Type B pancreatic cell (in vitro differentiated cells): Measurements from ENCODE around the gene RCSD1. TPM values are rescaled to one million over a fixed set of nuclear protein-coding genes. Genes with fewer than 3 reads are reported as not detected.

Experiments used
- DNase-seq: peaks from one replicate; pipeline ENCODE4 v3.0.0; 2021; ENCODE audit warnings: mixed read lengths; ENCODE audit not compliant: unreplicated experiment; ENCODE audit errors: extremely low spot score
- H3K27ac Mint-ChIP-seq: 2 replicates; pipeline ENCODE4 v1.8.0; 2021; ENCODE audit warnings: mild to moderate bottlenecking, mixed read lengths
- H3K27me3 Mint-ChIP-seq: 2 replicates; pipeline ENCODE4 v1.8.0; 2021; ENCODE audit warnings: mixed read lengths
- H3K36me3 Mint-ChIP-seq: 2 replicates; pipeline ENCODE4 v1.8.0; 2021; ENCODE audit warnings: mixed read lengths
- H3K4me1 Mint-ChIP-seq: one replicate; pipeline ENCODE4 v1.8.0; 2021; ENCODE audit warnings: mixed read lengths; ENCODE audit not compliant: unreplicated experiment
- H3K4me3 Mint-ChIP-seq: 2 replicates; pipeline ENCODE4 v1.8.0; 2021; ENCODE audit warnings: mild to moderate bottlenecking, mixed read lengths
- H3K9me3 Mint-ChIP-seq: 2 replicates; pipeline ENCODE4 v1.8.0; 2021; ENCODE audit warnings: mixed read lengths
- CTCF ChIP-seq: fragments of 200-600 bp; sonication (generic); conservative IDR thresholded peaks from 2 replicates; pipeline ENCODE4 v1.5.0; 2021; ENCODE audit warnings: antibody characterized with exemption, mild to moderate bottlenecking
- total RNA-seq: library from RNA; stranded (reverse); gene quantifications from 2 replicates; pipeline ENCODE4 v1.2.1, GENCODE V29; 2021; ENCODE audit warnings: low replicate concordance

The RCSD1 gene
- total RNA-seq, 1 donor from 2014 or later = 0.75 TPM

DNA sequence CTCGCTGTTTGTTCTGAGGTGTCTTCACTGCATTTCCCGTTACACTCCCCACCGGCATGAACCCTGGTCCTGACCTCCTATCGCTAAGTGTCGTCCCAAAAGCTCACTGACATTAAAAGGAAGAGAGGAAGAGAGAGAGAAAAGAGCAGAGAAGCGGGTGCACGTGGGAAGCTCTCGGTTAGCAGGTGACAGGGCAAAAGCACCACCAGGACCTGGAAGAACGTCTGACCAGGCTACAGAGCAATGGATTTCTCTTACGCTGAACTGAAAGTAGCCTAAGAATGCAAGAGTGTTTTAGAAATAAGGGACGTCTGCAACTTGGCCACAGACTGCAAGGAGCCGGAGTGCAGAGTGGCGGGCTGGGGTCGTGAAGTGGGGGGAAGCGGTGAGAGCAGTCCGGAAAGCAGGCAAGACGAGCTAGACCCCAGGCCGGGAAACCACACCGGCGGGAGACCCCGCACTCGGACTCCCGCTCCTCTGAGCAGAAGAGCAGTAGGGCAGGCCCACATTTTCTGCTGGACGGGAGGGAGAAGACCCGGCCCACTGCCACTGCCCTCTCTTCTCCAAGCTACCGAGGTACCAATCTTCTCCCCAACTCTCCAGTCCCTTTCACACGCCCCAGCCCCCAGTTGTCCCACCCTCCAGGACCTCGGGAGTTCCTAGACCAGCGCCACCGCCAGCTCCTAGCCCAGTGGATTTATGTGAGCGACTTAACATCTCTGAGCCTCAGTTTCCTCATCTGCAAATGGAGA, 83.5 kb downstream of the RCSD1 start:
- H3K27ac Mint-ChIP-seq = peak overlapping the region; percentile 92
- no peak for DNase-seq
- no peak for TF ChIP-seq CTCF
- H3K36me3 Mint-ChIP-seq = peaks cover 3% of the 10 kb centered on the region
- peaks cover 28% of the 10 kb centered on the region for H3K27me3 Mint-ChIP-seq
- H3K9me3 Mint-ChIP-seq = no peaks in the 10 kb centered on the region
- H3K4me1 Mint-ChIP-seq = peaks cover 8% of the 10 kb centered on the region
- peak overlapping the region; percentile 97 for H3K4me3 Mint-ChIP-seq

GRCh38 chr1:167714098-167714438, 84.0 kb downstream of the RCSD1 start:
- no peak for TF ChIP-seq CTCF
- Mint-ChIP-seq H3K36me3 (peaks cover 3% of the 10 kb centered on the region), H3K9me3 (no peaks in the 10 kb centered on the region), H3K4me1 (peaks cover 8% of the 10 kb centered on the region), H3K27ac (peak overlapping the region; percentile 95), H3K27me3 (peaks cover 25% of the 10 kb centered on the region), H3K4me3 (peak overlapping the region; percentile 97)
- DNase-seq = no peak

DNA sequence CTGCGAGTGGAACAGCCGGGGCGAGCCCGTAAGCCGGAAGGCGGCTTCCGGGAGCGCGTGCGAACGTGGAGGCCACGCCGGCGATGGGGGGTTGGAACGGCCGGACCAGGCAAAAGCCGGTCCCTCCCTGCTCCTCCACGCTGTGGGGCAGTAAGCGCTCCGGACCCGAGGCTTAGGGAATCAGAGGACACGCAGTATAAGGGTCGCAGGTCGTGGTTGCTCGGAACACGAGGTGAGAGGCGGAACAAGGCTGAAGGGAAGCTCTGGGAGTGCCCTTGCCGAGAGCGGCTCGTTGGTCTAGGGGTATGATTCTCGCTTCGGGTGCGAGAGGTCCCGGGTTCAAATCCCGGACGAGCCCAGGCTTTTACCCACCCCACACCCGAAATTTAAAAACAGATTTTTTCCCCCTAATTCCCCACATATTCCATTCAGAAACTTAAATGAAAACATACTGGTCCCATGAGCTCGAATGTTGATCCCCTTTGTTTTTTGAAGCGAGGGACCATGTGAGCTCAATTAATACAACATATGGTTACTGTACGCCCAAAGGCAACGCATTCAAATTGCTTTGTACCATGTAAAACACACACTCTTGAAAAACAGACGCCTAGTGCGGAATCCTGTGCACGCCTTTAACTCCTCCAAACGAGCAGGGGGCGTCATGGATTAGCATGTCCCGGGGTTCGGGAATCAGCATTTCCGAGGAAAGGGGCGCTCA, 84.6 kb downstream of the RCSD1 start:
- peak; percentile 93 for DNase-seq
- H3K27ac Mint-ChIP-seq = peak overlapping the region; percentile 95
- peaks cover 3% of the 10 kb centered on the region for H3K36me3 Mint-ChIP-seq
- peak overlapping the region; percentile 97 for H3K4me3 Mint-ChIP-seq
- H3K4me1 Mint-ChIP-seq = peaks cover 8% of the 10 kb centered on the region
- H3K9me3 Mint-ChIP-seq = no peaks in the 10 kb centered on the region
- H3K27me3 Mint-ChIP-seq = peaks cover 24% of the 10 kb centered on the region
- TF ChIP-seq CTCF = no peak

DNA sequence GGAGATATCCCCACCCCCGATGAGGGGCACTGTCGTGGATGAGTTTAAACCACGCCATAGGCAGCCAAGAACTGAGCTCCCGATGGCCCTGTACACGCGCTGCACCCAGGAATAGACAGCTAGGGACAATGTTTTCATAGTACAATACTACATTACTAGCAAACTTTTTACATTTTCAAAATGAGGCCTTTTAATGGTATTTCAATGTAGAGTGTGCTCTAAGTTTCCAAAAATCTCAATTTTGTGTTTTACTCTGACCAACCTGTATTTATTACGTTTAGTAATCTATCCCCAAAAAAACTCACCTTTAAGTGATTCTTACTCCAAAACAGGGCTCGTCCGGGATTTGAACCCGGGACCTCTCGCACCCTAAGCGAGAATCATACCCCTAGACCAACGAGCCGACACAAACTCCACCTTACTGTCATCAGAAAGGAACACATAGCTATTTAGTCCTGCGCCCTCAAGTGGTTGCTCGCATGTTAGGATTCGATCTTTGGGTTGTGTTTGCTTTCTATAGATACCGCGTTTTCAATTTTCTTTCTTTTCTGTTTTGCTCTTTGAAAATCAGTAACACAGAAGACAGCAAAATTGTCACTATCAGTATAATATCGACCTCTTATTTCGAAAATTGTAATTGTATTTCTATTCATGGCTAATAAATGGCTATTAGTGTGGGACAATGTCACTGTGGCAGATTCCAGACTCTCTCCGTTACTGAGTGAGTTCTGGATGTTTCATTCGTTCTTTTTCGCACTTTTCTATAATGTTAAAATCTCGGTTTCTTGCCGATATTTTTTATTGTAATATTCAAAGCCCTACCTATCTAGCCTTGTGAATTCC, 85.3 kb downstream of the RCSD1 start:
- H3K27ac Mint-ChIP-seq = peak overlapping the region; percentile 95
- peak; percentile 85 for DNase-seq
- peaks cover 8% of the 10 kb centered on the region for H3K4me1 Mint-ChIP-seq
- peaks cover 24% of the 10 kb centered on the region for H3K27me3 Mint-ChIP-seq
- peak; percentile 93 for TF ChIP-seq CTCF
- H3K9me3 Mint-ChIP-seq = no peaks in the 10 kb centered on the region
- peaks cover 3% of the 10 kb centered on the region for H3K36me3 Mint-ChIP-seq
- H3K4me3 Mint-ChIP-seq = peak overlapping the region; percentile 97

GRCh38 chr1:167716000-167716271, 85.9 kb downstream of the RCSD1 start:
- no peak for TF ChIP-seq CTCF
- DNase-seq = no peak
- Mint-ChIP-seq H3K9me3 (no peaks in the 10 kb centered on the region), H3K36me3 (peaks cover 3% of the 10 kb centered on the region), H3K4me1 (peaks cover 11% of the 10 kb centered on the region), H3K27me3 (peaks cover 24% of the 10 kb centered on the region), H3K4me3 (peak overlapping the region; percentile 97), H3K27ac (peak overlapping the region; percentile 95)
